HL-60 (cell line): ENCODE results near the gene RCC1.

ENCODE experiments used
- CTCF ChIP-seq: IDR thresholded peaks from one replicate; pipeline ENCODE4 v1.5.1; 2011; ENCODE audit warnings: low read length, control low read depth, inconsistent platforms; ENCODE audit not compliant: insufficient read depth
- GABPA ChIP-seq: IDR thresholded peaks from 2 replicates; pipeline ENCODE4 v1.6.1; 2012; ENCODE audit warnings: low read depth
- POLR2AphosphoS5 ChIP-seq: IDR thresholded peaks from 2 replicates; pipeline ENCODE4 v1.6.1; 2012; ENCODE audit warnings: low read depth

GRCh38 chr1:28538286-28538685 is 32.4 kb downstream of the RCC1 start:
- no peak for TF ChIP-seq CTCF
- no peak for TF ChIP-seq GABPA
- TF ChIP-seq POLR2AphosphoS5 = no peak
